ENCODE data around the gene HDC. TPM values are rescaled to one million over a fixed set of nuclear protein-coding genes. Genes with fewer than 3 reads are reported as not detected.

The HDC gene
- total RNA-seq, 1 experiment from 2014 or later = not detected

- intact Hi-C loops (cut with micrococcal nuclease) = no loop called here
- CTCF ChIA-PET = interaction anchor here (1.3 kb wide), 1 partner anchor 94 kb away, joined by 5 read pairs; no protein-coding TSS in a partner anchor
- no peak for TF ChIP-seq CTCF (IDR thresholded peaks at IDR 0.05; ENCODE audit: unreplicated experiment)
- no peaks in the 10 kb centered on the region for H3K9me3 Mint-ChIP-seq (ENCODE audit: unreplicated experiment)
- POLR2A ChIA-PET = no interaction called here
- H3K27ac Mint-ChIP-seq (ENCODE audit: low read depth, unreplicated experiment) = no peak overlapping the region
- no peak for DNase-seq (ENCODE audit: unreplicated experiment)
- H3K36me3 Mint-ChIP-seq (ENCODE audit: insufficient read depth, unreplicated experiment) = no peaks in the 10 kb centered on the region
- no TSS peak for BruUV-seq (replicated peaks)
- no peaks in the 10 kb centered on the region for H3K27me3 Mint-ChIP-seq (ENCODE audit: insufficient read depth, unreplicated experiment)
- H3K4me1 Mint-ChIP-seq (ENCODE audit: insufficient read depth, unreplicated experiment) = no peaks in the 10 kb centered on the region
- H3K4me3 Mint-ChIP-seq (ENCODE audit: unreplicated experiment) = no peak overlapping the region
Measured at GRCh38 chr15:50241684-50242450, 23.7 kb downstream of the HDC start.

DNA sequence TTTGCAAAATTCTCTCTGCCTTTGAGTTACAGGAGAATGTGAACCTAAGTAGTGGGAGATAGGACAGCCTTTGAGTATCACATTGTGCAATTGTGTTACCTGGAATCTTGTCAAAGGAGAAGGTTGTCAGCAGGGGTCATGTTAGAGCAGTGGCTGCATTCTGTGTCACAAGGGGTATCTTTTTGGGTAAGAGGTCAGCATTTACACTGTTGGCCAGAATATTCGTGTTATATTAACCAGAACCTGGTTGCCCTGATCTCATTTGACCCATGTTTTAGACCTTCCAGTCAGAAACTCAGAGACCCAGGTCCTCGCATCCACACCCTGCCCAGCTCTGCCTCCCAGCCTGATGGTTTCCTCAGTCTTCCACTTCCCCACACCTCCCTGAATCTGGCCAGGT lies 27.3 kb downstream of the HDC start:
- no peaks in the 10 kb centered on the region for H3K4me1 Mint-ChIP-seq (ENCODE audit: insufficient read depth, unreplicated experiment)
- H3K27ac Mint-ChIP-seq (ENCODE audit: low read depth, unreplicated experiment) = no peak overlapping the region
- H3K27me3 Mint-ChIP-seq (ENCODE audit: insufficient read depth, unreplicated experiment) = no peaks in the 10 kb centered on the region
- CTCF ChIA-PET = no interaction called here
- no peak for TF ChIP-seq CTCF (IDR thresholded peaks at IDR 0.05; ENCODE audit: unreplicated experiment)
- no peaks in the 10 kb centered on the region for H3K36me3 Mint-ChIP-seq (ENCODE audit: insufficient read depth, unreplicated experiment)
- DNase-seq (ENCODE audit: unreplicated experiment) = no peak
- intact Hi-C loops (cut with micrococcal nuclease) = no loop called here
- POLR2A ChIA-PET = no interaction called here
- no TSS peak for BruUV-seq (replicated peaks)
- no peaks in the 10 kb centered on the region for H3K9me3 Mint-ChIP-seq (ENCODE audit: unreplicated experiment)
- no peak overlapping the region for H3K4me3 Mint-ChIP-seq (ENCODE audit: unreplicated experiment)

DNA sequence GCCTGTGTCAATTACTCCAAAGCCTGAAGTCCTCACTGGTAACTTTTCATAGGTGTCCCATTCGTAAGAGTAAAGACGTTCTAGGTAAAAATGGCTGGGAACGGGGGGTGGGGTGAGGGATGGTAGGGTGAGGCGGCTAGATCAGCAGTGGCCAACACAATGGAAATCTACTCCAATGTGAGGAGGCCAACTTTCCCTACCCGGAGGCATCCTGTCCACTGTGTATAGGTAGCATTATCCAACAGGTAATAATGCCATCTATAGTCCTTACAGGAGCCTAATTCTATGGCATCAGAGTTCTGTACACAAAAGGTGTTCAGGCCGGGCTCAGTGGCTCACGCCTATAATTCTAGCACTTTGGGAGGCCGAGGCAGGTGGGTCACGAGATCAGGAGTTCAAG lies 29.1 kb downstream of the HDC start:
- H3K4me1 Mint-ChIP-seq (ENCODE audit: insufficient read depth, unreplicated experiment) = no peaks in the 10 kb centered on the region
- no peak for TF ChIP-seq CTCF (IDR thresholded peaks at IDR 0.05; ENCODE audit: unreplicated experiment)
- H3K36me3 Mint-ChIP-seq (ENCODE audit: insufficient read depth, unreplicated experiment) = no peaks in the 10 kb centered on the region
- ChIA-PET CTCF (no interaction called here), POLR2A (no interaction called here)
- intact Hi-C loops (cut with micrococcal nuclease) = no loop called here
- no peak for DNase-seq (ENCODE audit: unreplicated experiment)
- no peaks in the 10 kb centered on the region for H3K9me3 Mint-ChIP-seq (ENCODE audit: unreplicated experiment)
- BruUV-seq (replicated peaks) = no TSS peak
- no peaks in the 10 kb centered on the region for H3K27me3 Mint-ChIP-seq (ENCODE audit: insufficient read depth, unreplicated experiment)
- no peak overlapping the region for H3K4me3 Mint-ChIP-seq (ENCODE audit: unreplicated experiment)
- H3K27ac Mint-ChIP-seq (ENCODE audit: low read depth, unreplicated experiment) = no peak overlapping the region

- intact Hi-C loops (cut with micrococcal nuclease) = no loop called here
- DNase-seq (ENCODE audit: unreplicated experiment) = no peak
- TF ChIP-seq CTCF (IDR thresholded peaks at IDR 0.05; ENCODE audit: unreplicated experiment) = no peak
- Mint-ChIP-seq H3K27ac (ENCODE audit: low read depth, unreplicated experiment) (no peak overlapping the region), H3K27me3 (ENCODE audit: insufficient read depth, unreplicated experiment) (no peaks in the 10 kb centered on the region), H3K36me3 (ENCODE audit: insufficient read depth, unreplicated experiment) (no peaks in the 10 kb centered on the region), H3K4me1 (ENCODE audit: insufficient read depth, unreplicated experiment) (no peaks in the 10 kb centered on the region), H3K9me3 (ENCODE audit: unreplicated experiment) (no peaks in the 10 kb centered on the region), H3K4me3 (ENCODE audit: unreplicated experiment) (no peak overlapping the region)
- POLR2A ChIA-PET = no interaction called here
- CTCF ChIA-PET = interaction anchor here (1.4 kb wide), 1 partner anchor 9 kb away, joined by 4 read pairs; no protein-coding TSS in a partner anchor
- no TSS peak for BruUV-seq (replicated peaks)
Measured at GRCh38 chr15:50235794-50236193, 29.7 kb downstream of the HDC start.

Data from MCF 10A (cell line).